Fibroblast of lung (primary cell): Measurements from ENCODE around the gene VPS13C. TPM values are rescaled to one million over a fixed set of nuclear protein-coding genes. Genes with fewer than 3 reads are reported as not detected.

Source experiments
- DNase-seq, 2 donors: peaks; one replicate each; pipeline versions ENCODE4 v3.0.0 to v3.0.0-alpha.2; 2010; ENCODE audit warnings: low read depth in 2 of 2
- H2AFZ ChIP-seq: 2 replicates; pipeline ENCODE4 v1.5.1; 2012; ENCODE audit warnings: low read length, control low read depth, inconsistent platforms
- H3K27ac ChIP-seq: 2 replicates; pipeline ENCODE4 v1.5.1; 2011; ENCODE audit warnings: low read length, control low read depth; ENCODE audit not compliant: insufficient read depth
- H3K27me3 ChIP-seq: 2 replicates; pipeline ENCODE4 v1.5.1; 2011; ENCODE audit warnings: mild to moderate bottlenecking, low read length; ENCODE audit not compliant: control insufficient read depth, insufficient read depth
- H3K36me3 ChIP-seq: 2 replicates; pipeline ENCODE4 v1.5.1; 2011; ENCODE audit warnings: low read length; ENCODE audit not compliant: control insufficient read depth, insufficient read depth
- H3K4me1 ChIP-seq: 2 replicates; pipeline ENCODE4 v1.5.1; 2011; ENCODE audit warnings: low read length; ENCODE audit not compliant: control insufficient read depth, insufficient read depth; ENCODE audit errors: extremely low read depth
- H3K4me2 ChIP-seq: 2 replicates; pipeline ENCODE4 v1.5.1; 2011; ENCODE audit warnings: low read length, control low read depth; ENCODE audit not compliant: insufficient read depth; ENCODE audit errors: extremely low read depth
- H3K4me3 ChIP-seq, 4 experiments: fragments of 200-600 bp in 1 of 4; sonication (generic) in 1 of 4; replicated peaks in 1 of 4; 2 replicates each; pipeline ENCODE4 v1.5.1; 2011 to 2016; ENCODE audit warnings: low read length in 4 of 4, low read depth in 3 of 4, mild to moderate bottlenecking in 3 of 4, control low read depth in 2 of 4, inconsistent platforms in 1 of 4, mixed read lengths in 1 of 4; ENCODE audit not compliant: insufficient read depth in 1 of 4; ENCODE audit errors: control extremely low read depth in 1 of 4
- H3K79me2 ChIP-seq: 2 replicates; pipeline ENCODE4 v1.5.1; 2012; ENCODE audit warnings: mild to moderate bottlenecking, low read length, inconsistent platforms; ENCODE audit not compliant: control insufficient read depth, insufficient read depth
- H3K9ac ChIP-seq: 2 replicates; pipeline ENCODE4 v1.5.1; 2011; ENCODE audit warnings: mild to moderate bottlenecking, low read length, control low read depth; ENCODE audit not compliant: insufficient read depth
- H3K9me3 ChIP-seq: 2 replicates; pipeline ENCODE4 v1.5.1; 2012; ENCODE audit warnings: low read depth, low read length; ENCODE audit not compliant: control insufficient read depth, insufficient read depth
- H4K20me1 ChIP-seq: 2 replicates; pipeline ENCODE4 v1.5.1; 2011; ENCODE audit warnings: low read length; ENCODE audit not compliant: control insufficient read depth, insufficient read depth; ENCODE audit errors: extremely low read depth
- CTCF ChIP-seq, 2 donors: IDR thresholded peaks in 1 of 2; conservative IDR thresholded peaks in 1 of 2; 1 replicate in 1 of 2; 2 replicates in 1 of 2; pipeline ENCODE4 v1.5.1; 2011 to 2012; ENCODE audit warnings: low read length in 2 of 2, control low read depth in 1 of 2, inconsistent platforms in 1 of 2, low read depth in 1 of 2, mild to moderate bottlenecking in 1 of 2
- EZH2 ChIP-seq: IDR thresholded peaks from 2 replicates; pipeline ENCODE4 v1.5.1; 2012; ENCODE audit warnings: low read length, control low read depth, mild to moderate bottlenecking; ENCODE audit errors: missing control alignments
- polyA plus RNA-seq, 2 donors: library from polyadenylated mRNA; depleted of rRNA in 1 of 2; stranded (reverse) in 1 of 2; unstranded in 1 of 2; fragments of >200 nt; gene quantifications; 2 replicates each; pipeline ENCODE4 v1.2.1, GENCODE V29; 2011 to 2012; ENCODE audit warnings: missing spikeins in 1 of 2
- total RNA-seq: library from RNA; depleted of rRNA; stranded (reverse); fragments of >200 nt; gene quantifications from 2 replicates; pipeline ENCODE4 v1.2.1, GENCODE V29; 2014

The VPS13C gene
- total and polyA plus RNA-seq, 2 donors (not counting 1 experiment from before 2014, with no cell fraction given): 19.6 to 82.7 TPM

DNA sequence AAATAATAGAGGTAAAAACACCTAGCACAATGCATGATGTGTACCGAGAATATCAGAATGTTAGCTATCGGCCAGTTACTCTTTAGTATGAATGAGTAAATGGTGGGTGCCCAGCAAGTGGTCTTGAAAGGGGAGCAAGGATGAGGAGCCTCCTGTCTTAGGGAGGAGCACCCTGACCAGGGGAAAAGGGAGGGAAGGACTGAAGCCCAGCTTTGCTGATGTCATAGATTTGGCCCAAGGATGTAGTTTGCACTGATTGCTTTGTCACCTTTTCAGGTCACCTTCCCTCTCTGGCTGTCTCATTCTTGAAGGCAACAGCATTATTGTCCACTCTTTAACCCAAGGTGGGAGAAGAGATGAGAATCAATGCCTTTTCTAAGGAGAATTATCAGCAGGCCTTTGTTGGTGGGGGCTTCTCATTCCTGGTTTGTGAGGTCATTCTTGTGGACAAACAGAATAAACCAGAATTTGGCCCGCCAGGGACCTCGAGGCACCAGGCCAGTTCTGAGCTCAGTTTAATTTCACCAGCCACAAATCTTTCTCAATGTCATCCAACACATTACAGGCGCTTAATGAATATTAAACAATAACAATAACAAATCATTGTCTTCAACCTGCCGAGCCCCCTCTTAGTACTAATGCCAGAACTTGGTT is 231.3 kb downstream of the VPS13C start:
- H4K20me1 ChIP-seq: no peaks in the 10 kb centered on the region
- no peaks in the 10 kb centered on the region for H3K79me2 ChIP-seq
- peak in 1 of 2 donors; percentile 42 for DNase-seq
- H3K36me3 ChIP-seq: no peaks in the 10 kb centered on the region
- H3K9me3 ChIP-seq: no peaks in the 10 kb centered on the region
- H2AFZ ChIP-seq: no peak overlapping the region
- TF ChIP-seq EZH2: no peak
- no peak overlapping the region for H3K4me2 ChIP-seq
- H3K9ac ChIP-seq: no peak overlapping the region
- no peaks in the 10 kb centered on the region for H3K4me1 ChIP-seq
- H3K27ac ChIP-seq: no peak overlapping the region
- H3K27me3 ChIP-seq: no peaks in the 10 kb centered on the region
- H3K4me3 ChIP-seq: no peak overlapping the region

- no peak for DNase-seq
- Histone ChIP-seq H3K36me3 (no peaks in the 10 kb centered on the region), H3K4me2 (no peak overlapping the region), H2AFZ (no peak overlapping the region), H3K27me3 (no peaks in the 10 kb centered on the region), H3K4me3 (no peak overlapping the region), H4K20me1 (no peaks in the 10 kb centered on the region), H3K9me3 (no peaks in the 10 kb centered on the region), H3K4me1 (no peaks in the 10 kb centered on the region), H3K9ac (no peak overlapping the region), H3K27ac (no peak overlapping the region), H3K79me2 (no peaks in the 10 kb centered on the region)
- TF ChIP-seq EZH2 (no peak), CTCF (conservative IDR thresholded peaks at IDR 0.05 in 1 of 2, IDR thresholded peaks at IDR 0.05 in 1 of 2; ENCODE audit: low read depth in 1 of 2, low read length in 2 of 2) (no peak)
Measured at GRCh38 chr15:61828008-61828407, 232.2 kb downstream of the VPS13C start.

- H3K9ac ChIP-seq: no peak overlapping the region
- no peak overlapping the region for H3K4me2 ChIP-seq
- no peak overlapping the region for H2AFZ ChIP-seq
- H4K20me1 ChIP-seq: no peaks in the 10 kb centered on the region
- H3K9me3 ChIP-seq: no peaks in the 10 kb centered on the region
- no peak for TF ChIP-seq EZH2
- TF ChIP-seq CTCF (conservative IDR thresholded peaks at IDR 0.05 in 1 of 2, IDR thresholded peaks at IDR 0.05 in 1 of 2; ENCODE audit: low read depth in 1 of 2, low read length in 2 of 2): no peak
- H3K4me1 ChIP-seq: no peaks in the 10 kb centered on the region
- no peaks in the 10 kb centered on the region for H3K27me3 ChIP-seq
- H3K27ac ChIP-seq: no peak overlapping the region
- H3K4me3 ChIP-seq: no peak overlapping the region
- no peaks in the 10 kb centered on the region for H3K79me2 ChIP-seq
- H3K36me3 ChIP-seq: no peaks in the 10 kb centered on the region
- no peak for DNase-seq
Measured at GRCh38 chr15:61827131-61827530, 233.1 kb downstream of the VPS13C start.
